HL-60 (cell line): ENCODE data around the gene SLC6A9.
A peak's percentile ranks its signal among the peaks of the same experiment; 100 is the strongest.

Source experiments
- DNase-seq, 2 experiments: peaks; one replicate each; pipeline ENCODE4 v3.0.0-alpha.2; 2010 to 2020; ENCODE audit warnings: low read depth in 1 of 2, low spot score in 1 of 2
- H3K27ac ChIP-seq: fragments of 250-450 bp; sonication (Bioruptor Pico); replicated peaks from 2 replicates; pipeline ENCODE4 v1.5.1; 2020; ENCODE audit warnings: mild to moderate bottlenecking, moderate library complexity
- H3K27me3 ChIP-seq: fragments of 250-450 bp; sonication (Bioruptor Pico); 2 replicates; pipeline ENCODE4 v1.5.1; 2021; ENCODE audit warnings: mild to moderate bottlenecking, moderate library complexity; ENCODE audit not compliant: insufficient read depth, poor library complexity, severe bottlenecking
- H3K4me3 ChIP-seq: replicated peaks from 2 replicates; pipeline ENCODE4 v1.5.1; 2011; ENCODE audit warnings: mild to moderate bottlenecking, control low read depth, low read length; ENCODE audit not compliant: insufficient read depth
- GABPA ChIP-seq: IDR thresholded peaks from 2 replicates; pipeline ENCODE4 v1.6.1; 2012; ENCODE audit warnings: low read depth
- POLR2AphosphoS5 ChIP-seq: IDR thresholded peaks from 2 replicates; pipeline ENCODE4 v1.6.1; 2012; ENCODE audit warnings: low read depth
- REST ChIP-seq: IDR thresholded peaks from 2 replicates; pipeline ENCODE4 v1.6.1; 2012; ENCODE audit warnings: low read depth; ENCODE audit not compliant: insufficient replicate concordance
- SPI1 ChIP-seq: IDR thresholded peaks from 2 replicates; pipeline ENCODE4 v1.6.1; 2012; ENCODE audit warnings: low read depth, mild to moderate bottlenecking, borderline replicate concordance
- TF ChIP-seq, protein P1 (sequence below): IDR thresholded peaks from one replicate; pipeline ENCODE4 v1.5.1; 2011; ENCODE audit warnings: low read length, control low read depth, inconsistent platforms; ENCODE audit not compliant: insufficient read depth

Gene SLC6A9

DNA sequence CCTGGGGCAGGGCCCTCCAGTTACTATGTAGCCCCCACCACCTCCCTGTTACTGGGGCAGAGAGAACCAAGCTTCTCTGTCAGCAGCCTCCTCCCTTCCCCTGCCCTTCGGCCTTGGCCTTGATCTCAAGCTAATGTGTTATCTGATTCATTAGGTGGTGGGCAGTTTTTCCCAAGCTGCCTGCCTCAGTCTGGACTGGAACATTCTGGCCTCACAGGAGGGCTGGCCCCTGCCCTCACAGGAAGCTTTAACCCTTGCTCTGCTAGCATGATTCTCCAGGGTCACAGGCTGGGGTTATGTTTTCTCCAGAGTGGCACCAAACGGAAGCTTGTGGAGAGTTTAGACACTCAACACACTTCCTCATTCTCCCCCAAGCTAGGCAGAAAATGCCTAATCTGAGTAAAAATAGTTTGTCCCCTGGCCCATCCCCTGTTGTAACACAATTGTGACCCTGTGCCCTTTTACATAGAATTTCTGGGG, 37.2 kb upstream of the SLC6A9 start:
- peak overlapping the region; percentile 61 for H3K27ac ChIP-seq
- no peak overlapping the region for H3K4me3 ChIP-seq
- peak; percentile 58 to 63 for DNase-seq
- no peaks in the 10 kb centered on the region for H3K27me3 ChIP-seq
- TF ChIP-seq POLR2AphosphoS5 (no peak), GABPA (no peak), SPI1 (peak; percentile 96), REST (no peak)
- TF ChIP-seq, protein P1, sequence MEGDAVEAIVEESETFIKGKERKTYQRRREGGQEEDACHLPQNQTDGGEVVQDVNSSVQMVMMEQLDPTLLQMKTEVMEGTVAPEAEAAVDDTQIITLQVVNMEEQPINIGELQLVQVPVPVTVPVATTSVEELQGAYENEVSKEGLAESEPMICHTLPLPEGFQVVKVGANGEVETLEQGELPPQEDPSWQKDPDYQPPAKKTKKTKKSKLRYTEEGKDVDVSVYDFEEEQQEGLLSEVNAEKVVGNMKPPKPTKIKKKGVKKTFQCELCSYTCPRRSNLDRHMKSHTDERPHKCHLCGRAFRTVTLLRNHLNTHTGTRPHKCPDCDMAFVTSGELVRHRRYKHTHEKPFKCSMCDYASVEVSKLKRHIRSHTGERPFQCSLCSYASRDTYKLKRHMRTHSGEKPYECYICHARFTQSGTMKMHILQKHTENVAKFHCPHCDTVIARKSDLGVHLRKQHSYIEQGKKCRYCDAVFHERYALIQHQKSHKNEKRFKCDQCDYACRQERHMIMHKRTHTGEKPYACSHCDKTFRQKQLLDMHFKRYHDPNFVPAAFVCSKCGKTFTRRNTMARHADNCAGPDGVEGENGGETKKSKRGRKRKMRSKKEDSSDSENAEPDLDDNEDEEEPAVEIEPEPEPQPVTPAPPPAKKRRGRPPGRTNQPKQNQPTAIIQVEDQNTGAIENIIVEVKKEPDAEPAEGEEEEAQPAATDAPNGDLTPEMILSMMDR: no peak

DNA sequence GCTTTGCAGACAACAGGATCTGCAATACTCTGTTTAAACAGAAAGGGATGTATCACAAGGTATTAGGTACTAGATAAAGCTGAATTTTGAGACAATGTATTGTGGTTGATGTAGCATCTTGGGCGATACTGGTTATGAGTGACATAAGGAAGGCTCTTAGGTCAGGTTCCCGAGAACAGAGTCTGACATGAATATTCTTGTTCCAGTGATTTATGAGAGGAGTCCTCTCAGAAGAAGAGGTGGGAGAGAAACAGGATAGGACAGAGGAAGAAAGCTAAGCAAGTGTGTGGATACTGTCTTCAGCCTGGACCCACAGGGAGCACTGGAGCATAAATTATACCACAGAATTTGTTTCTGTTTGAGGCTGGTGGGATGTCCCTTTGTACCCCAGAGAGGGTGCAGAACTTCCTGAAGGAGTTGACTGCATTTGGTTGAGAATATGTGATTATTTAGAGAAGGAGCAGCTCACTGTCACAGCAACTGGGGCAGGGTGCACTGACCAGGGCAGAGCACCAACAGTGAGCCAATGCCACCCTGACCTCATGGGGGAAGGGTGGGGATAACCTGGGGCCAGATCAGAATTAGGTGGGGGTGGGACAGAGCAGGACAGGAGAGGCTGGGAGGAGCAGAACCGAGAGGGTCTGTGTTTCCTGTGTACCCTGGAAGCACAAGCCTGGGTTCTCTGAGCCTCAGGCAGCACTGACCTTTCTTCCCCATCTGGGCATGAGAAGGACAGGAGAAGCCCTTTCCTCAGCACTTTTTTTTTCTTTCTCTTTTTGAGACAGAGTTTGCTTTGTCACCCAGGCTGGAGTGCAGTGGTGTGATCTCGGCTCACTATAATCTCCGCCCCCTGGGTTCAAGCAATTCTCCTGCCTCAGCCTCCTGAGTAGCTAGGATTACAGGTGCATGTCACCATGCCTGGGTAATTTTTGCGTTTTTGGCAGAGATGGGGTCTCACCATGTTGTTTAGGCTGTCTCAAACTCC, 36.3 kb upstream of the SLC6A9 start:
- no peak overlapping the region for H3K4me3 ChIP-seq
- TF ChIP-seq POLR2AphosphoS5 (no peak), GABPA (no peak), REST (no peak), SPI1 (no peak)
- TF ChIP-seq, protein P1: no peak
- H3K27ac ChIP-seq: peak overlapping the region; percentile 61
- no peaks in the 10 kb centered on the region for H3K27me3 ChIP-seq
- DNase-seq: no peak

GRCh38 chr1:44062656-44063179, 31.5 kb upstream of the SLC6A9 start:
- TF ChIP-seq POLR2AphosphoS5 (no peak), GABPA (no peak), SPI1 (no peak), REST (no peak)
- TF ChIP-seq, protein P1: no peak
- no peak overlapping the region for H3K27ac ChIP-seq
- DNase-seq: no peak
- no peaks in the 10 kb centered on the region for H3K27me3 ChIP-seq
- no peak overlapping the region for H3K4me3 ChIP-seq
